ENCODE data around the gene APBA1. TPM values are rescaled to one million over a fixed set of nuclear protein-coding genes. Genes with fewer than 3 reads are reported as not detected.
A peak's percentile ranks its signal among the peaks of the same experiment; 100 is the strongest.

APBA1 gene
- total RNA-seq, 8 experiments from 2014 or later: 0.73 to 30.5 (median 15.7) TPM

GRCh38 chr9:69388596-69388995, 283.6 kb downstream of the APBA1 start:
- in situ Hi-C loops (cut with MboI; ENCODE audit: low pct_unique_long_range_greater_than_20kb in 2 of 9, low sequenced_read_pairs in 9 of 9, unreplicated experiment in 9 of 9): no loop called here
- no peaks in the 10 kb centered on the region for H3K4me1 ChIP-seq (replicated peaks in 1 of 2)
- 43 to 100% (median 78%) methylated on average over 1 to 3 of the region's 3 CpGs; no CpG with 5 or more reads in 1 of the 10 experiments for WGBS, 10 experiments
- ATAC-seq (replicated peaks in 6 of 8): no peak
- H3K27ac ChIP-seq: no peak overlapping the region
- H3K4me3 ChIP-seq: no peak overlapping the region

- WGBS, 10 experiments: 0 to 100% (median 80%) methylated on average over 1 to 2 of the region's 4 CpGs; no CpG with 5 or more reads in 4 of the 10 experiments
- in situ Hi-C loops (cut with MboI; ENCODE audit: low pct_unique_long_range_greater_than_20kb in 2 of 9, low sequenced_read_pairs in 9 of 9, unreplicated experiment in 9 of 9): no loop called here
- no peak for ATAC-seq (replicated peaks in 6 of 8)
Observed at GRCh38 chr9:69386651-69387050, 285.5 kb downstream of the APBA1 start.

DNA sequence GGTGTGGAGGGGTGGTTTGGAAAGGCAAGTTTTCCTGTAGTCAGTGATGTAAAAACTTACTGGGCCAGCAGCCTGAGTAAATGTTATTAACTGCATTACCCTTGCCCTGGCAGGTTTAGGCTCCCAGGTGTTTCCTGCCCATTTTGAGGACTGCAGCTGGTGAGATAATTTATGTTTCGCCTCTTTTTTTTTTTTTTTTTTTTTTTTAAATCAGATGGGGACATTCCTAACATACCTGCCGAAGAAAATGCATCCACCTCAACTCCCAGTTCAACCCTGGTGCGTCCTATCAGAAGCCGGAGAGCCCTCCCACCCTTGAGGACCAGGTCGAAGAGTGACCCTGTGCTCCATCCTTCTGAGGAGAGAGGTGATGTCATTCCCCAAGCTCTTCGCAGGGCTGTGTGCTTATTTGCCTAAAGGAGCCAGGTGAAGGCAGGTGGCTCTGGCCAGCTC, 286.6 kb downstream of the APBA1 start:
- in situ Hi-C loops (cut with MboI; ENCODE audit: low pct_unique_long_range_greater_than_20kb in 2 of 9, low sequenced_read_pairs in 9 of 9, unreplicated experiment in 9 of 9): no loop called here
- 0 to 89% (median 71%) methylated on average over 1 to 5 of the region's 6 CpGs; no CpG with 5 or more reads in 4 of the 10 experiments for WGBS, 10 experiments
- H3K27ac ChIP-seq: no peak overlapping the region

More at GRCh38 chr9:69386651-69387050, 285.5 kb downstream of the APBA1 start:
- H3K4me3 ChIP-seq: no peak overlapping the region
- H3K4me1 ChIP-seq (replicated peaks in 1 of 2): no peaks in the 10 kb centered on the region
- no peak overlapping the region for H3K27ac ChIP-seq

GRCh38 chr9:69382135-69382534, 290.0 kb downstream of the APBA1 start:
- in situ Hi-C loops (cut with MboI; ENCODE audit: low pct_unique_long_range_greater_than_20kb in 2 of 9, low sequenced_read_pairs in 9 of 9, unreplicated experiment in 9 of 9): no loop called here
- Histone ChIP-seq H3K4me3 (no peak overlapping the region), H3K4me1 (replicated peaks in 1 of 2) (peaks cover 8 to 10% of the 10 kb centered on the region in 2 donors), H3K27ac (no peak overlapping the region)
- ATAC-seq (replicated peaks in 6 of 8): no peak
- 10 to 74% (median 61%) methylated on average over 2 to 4 of the region's 4 CpGs; no CpG with 5 or more reads in 3 of the 10 experiments for WGBS, 10 experiments

More for the DNA sequence above, 286.6 kb downstream of the APBA1 start:
- ATAC-seq (replicated peaks in 6 of 8): no peak
- no peaks in the 10 kb centered on the region for H3K4me1 ChIP-seq (replicated peaks in 1 of 2)
- H3K4me3 ChIP-seq: no peak overlapping the region

GRCh38 chr9:69380811-69381210, 291.4 kb downstream of the APBA1 start:
- Histone ChIP-seq H3K4me1 (replicated peaks in 1 of 2) (peaks cover 10% of the 10 kb centered on the region in 2 donors), H3K27ac (no peak overlapping the region), H3K4me3 (no peak overlapping the region)
- WGBS, 10 experiments: 80 to 100% (median 100%) methylated on average over 1 to 2 of the region's 3 CpGs; no CpG with 5 or more reads in 6 of the 10 experiments
- in situ Hi-C loops (cut with MboI; ENCODE audit: low pct_unique_long_range_greater_than_20kb in 2 of 9, low sequenced_read_pairs in 9 of 9, unreplicated experiment in 9 of 9): no loop called here
- no peak for ATAC-seq (replicated peaks in 6 of 8)

- Histone ChIP-seq H3K27ac (no peak overlapping the region), H3K4me1 (replicated peaks in 1 of 2) (peaks cover 10% of the 10 kb centered on the region in 2 donors), H3K4me3 (no peak overlapping the region)
- no peak for ATAC-seq (replicated peaks in 6 of 8)
- 72 to 100% (median 89%) methylated on average over 1 to 6 of the region's 6 CpGs for WGBS, 10 experiments
- in situ Hi-C loops (cut with MboI; ENCODE audit: low pct_unique_long_range_greater_than_20kb in 2 of 9, low sequenced_read_pairs in 9 of 9, unreplicated experiment in 9 of 9): no loop called here
Observed at GRCh38 chr9:69380301-69380700, 291.9 kb downstream of the APBA1 start.

DNA sequence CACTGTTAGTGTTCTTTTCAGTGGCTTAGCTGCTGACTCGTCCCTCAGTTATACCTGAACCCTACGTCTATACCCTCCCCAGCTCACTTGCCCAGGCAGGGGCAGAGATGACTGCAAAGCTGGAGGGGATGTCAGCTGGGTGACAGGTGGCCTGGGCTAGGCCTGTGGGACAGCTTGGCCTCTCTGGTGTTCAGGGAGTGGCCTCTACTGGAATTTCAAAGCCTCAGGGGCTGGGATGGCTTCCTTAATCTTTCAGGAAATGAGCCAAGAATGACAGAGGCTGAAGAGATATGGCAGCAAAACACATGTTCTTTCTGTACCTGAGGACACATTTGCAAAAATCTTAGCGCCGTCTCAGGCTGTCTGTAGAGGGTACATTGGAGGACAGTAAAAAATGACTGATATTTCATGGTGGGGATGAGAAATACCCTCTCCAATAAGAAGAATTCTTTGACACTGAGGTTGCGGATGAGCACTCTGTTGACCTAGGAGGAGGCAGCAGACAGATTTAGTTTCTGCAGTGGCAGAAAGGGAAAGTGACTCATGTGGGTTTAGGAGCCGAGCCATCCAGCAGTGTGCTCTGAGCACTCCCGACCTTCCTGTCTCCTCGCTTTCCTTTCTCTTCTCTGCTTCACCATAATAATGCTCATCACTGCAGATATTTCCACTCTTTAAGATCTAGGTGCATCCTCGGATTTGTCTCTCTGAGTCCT, 292.7 kb downstream of the APBA1 start:
- in situ Hi-C loops (cut with MboI; ENCODE audit: low pct_unique_long_range_greater_than_20kb in 2 of 9, low sequenced_read_pairs in 9 of 9, unreplicated experiment in 9 of 9): no loop called here
- peak in 3 of 8 experiments; percentile 55 to 82 (median 67) for ATAC-seq (replicated peaks in 6 of 8)
- WGBS, 10 experiments: 33 to 92% (median 77%) methylated on average over 2 to 7 of the region's 9 CpGs; no CpG with 5 or more reads in 2 of the 10 experiments
- Histone ChIP-seq H3K4me1 (replicated peaks in 1 of 2) (peaks cover 10% of the 10 kb centered on the region in 2 donors), H3K4me3 (no peak overlapping the region), H3K27ac (no peak overlapping the region)

DNA sequence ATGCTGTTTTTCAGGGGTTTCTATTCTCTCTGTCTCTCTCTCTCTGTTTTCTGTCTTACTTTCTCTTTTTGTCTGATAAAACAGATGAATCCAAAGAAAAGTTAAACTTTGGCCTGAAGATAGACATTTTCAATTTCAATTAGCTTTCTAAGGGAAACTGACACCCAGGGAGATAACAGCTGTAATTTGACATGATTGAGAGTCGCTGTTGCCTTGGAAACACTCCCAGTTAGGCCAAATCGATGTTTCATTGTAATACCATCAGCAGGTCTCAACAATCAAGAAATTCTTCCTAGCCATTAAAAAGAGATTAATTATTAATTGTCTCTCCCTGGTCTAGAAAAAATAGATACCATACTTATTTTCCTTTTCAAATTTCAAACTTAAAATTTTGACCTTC, 294.2 kb downstream of the APBA1 start:
- no peak for ATAC-seq (replicated peaks in 6 of 8)
- in situ Hi-C loops (cut with MboI; ENCODE audit: low pct_unique_long_range_greater_than_20kb in 2 of 9, low sequenced_read_pairs in 9 of 9, unreplicated experiment in 9 of 9): no loop called here
- H3K4me1 ChIP-seq (replicated peaks in 1 of 2): peaks cover 10% of the 10 kb centered on the region in 2 donors
- H3K4me3 ChIP-seq: no peak overlapping the region
- WGBS, 10 experiments: 36 to 79% (median 58%) methylated on average over 2 of the region's 2 CpGs; no CpG with 5 or more reads in 2 of the 10 experiments
- H3K27ac ChIP-seq: no peak overlapping the region

Other genes starting within 250 kb of the APBA1 start
- 10 to 100 TPM; 42.1 to 98.3 (median 53.4) TPM for gene PTAR1, start 87.6 kb upstream of the APBA1 start, total RNA-seq
- gene CFAP95, start 148.4 kb upstream of the APBA1 start, total RNA-seq: 1 to 10 TPM in 1 of 8 experiments, under 1 TPM in 1, not detected in 6; 0.36 to 1.2 TPM

Data from motor neuron (in vitro differentiated cells).